ENCODE measurements around the gene PPP6R2.

DNA sequence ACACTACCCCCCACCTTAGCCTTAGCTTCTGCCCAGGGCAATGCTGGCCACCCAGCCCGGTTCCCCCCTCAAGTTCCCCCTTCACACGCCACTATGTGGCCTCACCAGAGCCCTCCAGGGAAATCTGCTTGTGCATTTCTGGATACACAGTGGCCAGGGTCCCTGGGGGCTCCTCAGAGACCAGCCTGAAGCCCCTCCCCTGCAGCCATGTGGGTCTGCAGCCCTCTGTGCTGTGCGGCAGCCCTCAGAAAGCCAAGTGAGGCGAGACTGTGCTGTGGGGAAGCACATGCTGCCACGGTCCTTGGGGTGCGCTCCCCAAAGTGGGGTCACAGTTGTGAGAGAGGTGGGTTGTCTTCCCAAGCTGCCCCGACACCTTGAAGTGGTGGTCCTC, 33.5 kb upstream of the PPP6R2 start:
- TF ChIP-seq SUZ12 (IDR thresholded peaks at IDR 0.05; ENCODE audit: extremely low read depth, insufficient read depth, insufficient read length) = no peak
- TF ChIP-seq ZNF274 (IDR thresholded peaks at IDR 0.05; ENCODE audit: low read depth, low read length) = no peak

Measured in NT2/D1 (cell line).